ENCODE results near the gene NINJ1. TPM values are rescaled to one million over a fixed set of nuclear protein-coding genes. Genes with fewer than 3 reads are reported as not detected.

Gene NINJ1
- total RNA-seq, 4 donors from 2014 or later: 12.6 to 61.3 (median 31.4) TPM

GRCh38 chr9:93126151-93126781 lies 7.8 kb downstream of the NINJ1 start:
- H3K9me3 ChIP-seq: no peaks in the 10 kb centered on the region
- peaks cover 6 to 40% (median 7%) of the 10 kb centered on the region in 3 donors for H3K36me3 ChIP-seq
- no peaks in the 10 kb centered on the region for H3K27me3 ChIP-seq
- DNase-seq: no peak
- intact Hi-C loops (cut with DNase I): no loop called here
- WGBS, 2 donors: 72 to 84% methylated on average over 13 to 18 of the region's 23 CpGs
- H3K27ac ChIP-seq: peak overlapping the region; percentile 18 to 97 (median 86)
- peaks cover 48 to 66% (median 57%) of the 10 kb centered on the region in 3 donors for H3K4me1 ChIP-seq
- TF ChIP-seq CTCF (IDR thresholded peaks at IDR 0.05) (no peak), POLR2A (IDR thresholded peaks at IDR 0.05) (no peak)
- peak overlapping the region in 1 of 4 donors; percentile 29 for H3K4me3 ChIP-seq

DNA sequence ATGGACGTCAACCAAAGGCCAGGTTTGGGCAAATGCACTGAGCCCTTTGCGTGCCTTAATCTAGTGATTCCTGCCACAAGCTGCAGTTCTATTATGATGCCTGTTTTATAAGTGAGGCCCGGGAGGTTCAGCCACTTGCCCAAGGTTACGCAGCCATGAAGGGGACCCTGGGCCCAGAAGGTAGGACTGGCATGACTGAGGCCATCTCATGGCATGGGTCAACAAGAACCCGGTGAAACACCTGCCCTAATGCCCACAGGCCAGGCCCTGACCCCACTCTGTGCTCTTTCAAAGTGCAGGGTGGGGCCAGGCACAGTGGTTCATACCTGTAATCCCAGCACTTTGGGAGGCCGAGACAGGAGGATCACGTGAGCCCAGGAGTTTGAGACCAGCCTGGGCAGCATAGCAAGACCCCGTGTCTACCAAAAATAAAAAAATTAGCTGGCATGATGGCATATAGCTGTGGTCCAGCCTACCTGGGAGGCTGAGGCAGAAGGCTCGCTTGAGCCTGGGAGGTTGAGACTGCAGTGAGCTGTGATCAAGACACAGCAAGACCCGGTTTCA lies 8.6 kb downstream of the NINJ1 start:
- Histone ChIP-seq H3K9me3 (no peaks in the 10 kb centered on the region), H3K27me3 (no peaks in the 10 kb centered on the region), H3K36me3 (peaks cover 6 to 46% (median 7%) of the 10 kb centered on the region in 3 donors), H3K4me3 (no peak overlapping the region), H3K4me1 (peaks cover 44 to 66% (median 52%) of the 10 kb centered on the region in 3 donors), H3K27ac (peak overlapping the region in 1 of 4 donors; percentile 96)
- no peak for TF ChIP-seq POLR2A (IDR thresholded peaks at IDR 0.05)
- no peak for DNase-seq
- intact Hi-C loops (cut with DNase I): no loop called here
- WGBS, 2 donors: 75 to 87% methylated on average over 6 to 8 of the region's 10 CpGs

DNA sequence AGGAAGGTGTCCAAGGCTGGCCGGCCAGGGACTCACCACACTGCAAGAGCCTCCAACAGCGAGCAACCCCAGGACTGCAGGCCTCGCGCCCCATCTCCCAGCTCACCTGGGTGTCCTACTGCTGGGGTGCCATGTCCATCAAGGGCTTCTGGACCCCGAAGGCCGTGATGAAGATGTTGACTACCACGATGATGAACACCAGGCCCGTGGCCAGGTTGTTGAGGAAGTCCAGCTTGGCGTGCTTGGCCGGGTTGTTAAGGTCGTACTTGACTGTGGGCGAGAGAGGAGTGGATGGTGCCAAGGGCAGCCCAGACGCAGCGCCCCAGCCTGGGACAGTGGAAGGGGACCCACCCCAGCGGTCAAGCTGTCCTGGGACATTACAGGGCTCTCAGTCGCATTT lies 9.3 kb downstream of the NINJ1 start:
- no peak for DNase-seq
- TF ChIP-seq CTCF (IDR thresholded peaks at IDR 0.05) (no peak), POLR2A (IDR thresholded peaks at IDR 0.05) (no peak)
- 83% methylated on average over 8 of the region's 16 CpGs; no CpG with 5 or more reads in 1 of the 2 donors for WGBS, 2 donors
- peaks cover 40 to 66% (median 51%) of the 10 kb centered on the region in 3 donors for H3K4me1 ChIP-seq
- H3K9me3 ChIP-seq: no peaks in the 10 kb centered on the region
- H3K27ac ChIP-seq: no peak overlapping the region
- intact Hi-C loops (cut with DNase I): no loop called here
- no peak overlapping the region for H3K4me3 ChIP-seq
- H3K36me3 ChIP-seq: peaks cover 6 to 46% (median 7%) of the 10 kb centered on the region in 3 donors
- no peaks in the 10 kb centered on the region for H3K27me3 ChIP-seq

DNA sequence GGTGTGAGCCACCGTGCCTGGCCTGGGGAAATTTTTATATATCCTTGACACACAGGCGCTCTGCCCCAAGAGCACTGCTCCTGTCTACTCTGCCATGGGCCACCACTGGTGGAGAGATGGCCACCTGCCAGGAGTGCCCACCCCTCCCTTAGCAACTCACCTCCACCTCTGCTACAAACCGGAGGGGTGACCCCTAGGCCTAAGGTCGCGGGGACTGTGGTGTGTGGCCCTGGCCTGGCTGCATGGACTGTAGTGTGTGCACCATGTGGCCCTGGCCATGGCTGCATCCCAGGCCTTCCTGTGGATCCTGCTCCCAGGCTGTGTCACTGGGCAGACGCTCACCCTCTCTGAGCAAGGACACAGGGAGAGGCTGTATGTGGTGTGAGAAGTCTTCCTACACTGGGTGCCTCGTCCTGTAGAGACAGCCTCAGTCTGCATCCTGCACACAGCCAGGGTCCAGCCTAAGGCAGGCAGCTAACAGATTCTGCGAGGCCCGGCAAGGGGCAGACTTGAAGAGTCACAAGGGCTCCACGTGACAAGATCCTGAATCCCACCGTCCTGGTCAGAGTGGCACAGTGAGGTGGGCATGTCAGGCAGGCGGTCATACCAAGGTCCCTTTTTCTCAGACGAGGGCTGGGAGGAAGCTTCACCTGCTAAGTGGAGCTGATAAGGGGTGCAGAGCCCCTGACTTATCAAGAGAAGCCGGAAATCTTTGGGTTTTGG lies 10.3 kb downstream of the NINJ1 start:
- Histone ChIP-seq H3K9me3 (no peaks in the 10 kb centered on the region), H3K27ac (no peak overlapping the region), H3K36me3 (peaks cover 6 to 46% (median 7%) of the 10 kb centered on the region in 3 donors), H3K4me1 (peaks cover 29 to 66% (median 46%) of the 10 kb centered on the region in 3 donors), H3K27me3 (no peaks in the 10 kb centered on the region), H3K4me3 (no peak overlapping the region)
- intact Hi-C loops (cut with DNase I): no loop called here
- no peak for TF ChIP-seq POLR2A (IDR thresholded peaks at IDR 0.05)
- WGBS, 2 donors: 79 to 87% methylated on average over 4 to 5 of the region's 14 CpGs
- no peak for DNase-seq

GRCh38 chr9:93122721-93123221 lies 11.3 kb downstream of the NINJ1 start:
- peaks cover 22 to 57% (median 37%) of the 10 kb centered on the region in 3 donors for H3K4me1 ChIP-seq
- no peak for DNase-seq
- 85% methylated on average over 6 of the region's 14 CpGs; no CpG with 5 or more reads in 1 of the 2 donors for WGBS, 2 donors
- no peaks in the 10 kb centered on the region for H3K9me3 ChIP-seq
- intact Hi-C loops (cut with DNase I): no loop called here
- H3K36me3 ChIP-seq: peaks cover 6 to 46% (median 7%) of the 10 kb centered on the region in 3 donors
- H3K27ac ChIP-seq: no peak overlapping the region
- no peaks in the 10 kb centered on the region for H3K27me3 ChIP-seq
- no peak for TF ChIP-seq POLR2A (IDR thresholded peaks at IDR 0.05)
- no peak for TF ChIP-seq CTCF (IDR thresholded peaks at IDR 0.05)
- H3K4me3 ChIP-seq: no peak overlapping the region
